NCI-H446 (cell line): Measurements from ENCODE around the gene APH1B.

Source experiments
- DNase-seq, 2 experiments: peaks; one replicate each; lab custom pipeline; 2025; lab: John Stamatoyannopoulos, UW

APH1B gene

DNA sequence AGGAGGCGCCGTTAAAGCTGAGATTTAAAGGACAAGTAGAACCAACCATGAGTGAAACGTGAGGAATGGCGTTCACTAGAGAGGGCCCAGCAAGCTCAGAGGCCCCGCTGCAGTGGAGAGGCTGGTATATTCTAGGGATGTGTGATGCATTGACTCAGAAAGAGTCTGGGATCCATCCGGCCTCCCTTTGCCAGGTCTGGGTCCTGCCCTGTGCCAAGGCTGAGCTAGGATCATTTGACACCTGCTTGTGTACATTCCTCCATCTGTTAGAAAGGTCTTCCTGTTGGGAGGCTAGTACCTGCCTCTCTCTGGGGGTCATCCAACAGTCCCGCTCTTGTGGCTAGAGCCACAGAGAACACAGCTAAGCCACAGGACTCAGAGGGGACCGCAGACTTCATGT lies 75.9 kb downstream of the APH1B start:
- no peak for DNase-seq

DNA sequence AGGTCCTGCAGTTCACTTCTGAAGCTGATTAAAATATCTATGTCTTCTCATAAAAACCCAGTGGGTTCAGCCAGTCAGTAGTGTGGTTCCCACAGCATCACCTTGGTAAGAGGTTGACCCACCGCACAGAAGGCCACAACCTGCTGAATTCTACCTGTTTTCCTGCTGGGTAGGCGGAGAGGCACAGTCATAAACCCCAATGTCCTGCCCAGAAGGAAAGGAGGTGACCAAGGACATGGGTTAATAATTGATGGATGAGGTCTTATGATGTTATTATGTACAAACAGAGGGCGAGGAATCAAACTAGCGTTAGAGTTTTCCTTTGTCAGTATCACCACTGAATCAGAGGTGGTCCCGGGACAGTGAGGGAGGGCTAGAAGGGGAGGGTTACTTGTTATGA lies 76.5 kb downstream of the APH1B start:
- no peak for DNase-seq

GRCh38 chr15:63354821-63355650 lies 77.6 kb downstream of the APH1B start:
- DNase-seq: no peak

- peak; percentile 11 to 65 for DNase-seq
These were observed 79.7 kb downstream of the APH1B start for GRCh38 chr15:63357061-63357460.

GRCh38 chr15:63357731-63358130 lies 80.3 kb downstream of the APH1B start:
- DNase-seq: no peak

DNA sequence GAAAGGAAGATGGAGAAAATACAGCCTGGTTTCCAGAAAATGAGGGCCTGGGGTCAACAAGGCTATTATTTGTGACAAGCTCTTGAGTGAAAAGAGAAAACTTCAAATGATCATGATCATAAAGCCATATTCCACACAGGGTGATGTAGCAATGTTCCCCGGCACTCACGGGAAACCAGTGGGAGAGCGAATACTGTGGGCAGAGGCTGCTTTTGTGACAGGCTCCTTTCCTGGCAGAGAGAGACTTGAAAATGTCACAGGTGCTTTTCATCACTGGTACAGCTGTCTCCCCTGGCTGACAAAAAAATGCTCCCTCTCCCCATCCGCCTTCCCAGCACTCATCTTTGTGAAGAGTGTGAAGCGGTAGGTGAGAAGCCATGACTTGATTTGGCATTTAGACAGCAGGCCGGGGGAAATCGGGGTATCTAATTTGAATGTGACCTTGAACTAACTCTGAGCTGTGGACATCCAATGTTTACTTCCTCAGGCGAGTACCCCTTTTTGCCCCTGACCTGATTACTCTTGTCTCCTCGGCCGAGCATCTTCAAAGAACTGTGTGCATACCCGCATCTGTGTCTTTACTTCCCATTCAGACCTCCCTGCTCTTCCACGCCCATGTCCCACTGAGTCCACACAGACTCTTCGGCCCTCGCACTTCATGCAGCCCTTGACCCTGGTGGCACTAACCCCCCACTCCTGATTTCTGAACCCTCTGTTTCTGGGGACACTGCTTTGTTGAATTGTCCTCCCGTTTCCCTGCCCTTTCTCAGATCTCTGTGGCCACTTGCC lies 81.0 kb downstream of the APH1B start:
- no peak for DNase-seq
